AG04450 (cell line): ENCODE data around the gene NFKBIE. TPM values are rescaled to one million over a fixed set of nuclear protein-coding genes. Genes with fewer than 3 reads are reported as not detected.

Experiments
- CTCF ChIA-PET: fragments of 300-600, 350-600 bp; formaldehyde crosslinking; extraction: SDS; loops from one replicate; lab custom pipeline; 2022; ENCODE audit warnings: antibody characterized with exemption, inconsistent platforms; lab: Charles Lee
- POLR2A ChIA-PET: fragments of 350-600 bp; formaldehyde crosslinking; extraction: SDS; loops from one replicate; lab custom pipeline; 2021; ENCODE audit warnings: antibody characterized with exemption, inconsistent platforms; lab: Yijun Ruan, JAX
- DNase-seq: peaks from one replicate; pipeline ENCODE4 v3.0.0-alpha.2; 2011; ENCODE audit warnings: low read depth, low spot score
- H3K27ac ChIP-seq: one replicate; pipeline ENCODE4 v1.5.1; 2012; ENCODE audit warnings: low read depth, low read length, control low read depth
- H3K27me3 ChIP-seq: one replicate; pipeline ENCODE4 v1.6.0; 2012; ENCODE audit warnings: low read length; ENCODE audit not compliant: control insufficient read depth, insufficient read depth
- H3K4me3 ChIP-seq: 2 replicates; pipeline ENCODE4 v1.5.1; 2011; ENCODE audit warnings: mild to moderate bottlenecking, low read depth, low read length, control low read depth
- H3K9me3 ChIP-seq: 2 replicates; pipeline ENCODE4 v1.5.1; 2012; ENCODE audit warnings: low read length; ENCODE audit not compliant: control insufficient read depth, insufficient read depth
- CTCF ChIP-seq: IDR thresholded peaks from 2 replicates; pipeline ENCODE4 v1.5.1; 2011; ENCODE audit warnings: low read depth, low read length, control low read depth, inconsistent platforms
- polyA plus RNA-seq: library from polyadenylated mRNA; depleted of rRNA; stranded (reverse); fragments of >200 nt; gene quantifications from 2 replicates; pipeline ENCODE4 v1.2.3, GENCODE V29; 2011

Gene NFKBIE
- polyA plus RNA-seq, 1 experiment = 13.7 TPM

GRCh38 chr6:44272999-44273566, 7.7 kb upstream of the NFKBIE start:
- TF ChIP-seq CTCF = no peak
- no peak for DNase-seq
- CTCF ChIA-PET = no interaction called here
- POLR2A ChIA-PET = no interaction called here
- Histone ChIP-seq H3K27me3 (peaks cover 79% of the 10 kb centered on the region), H3K27ac (no peak overlapping the region), H3K4me3 (no peak overlapping the region), H3K9me3 (peaks cover 5% of the 10 kb centered on the region; the same call in 1 of the 2 replicates)

GRCh38 chr6:44272529-44272928, 7.2 kb upstream of the NFKBIE start:
- H3K9me3 ChIP-seq = peaks cover 5% of the 10 kb centered on the region; the same call in 1 of the 2 replicates
- H3K27me3 ChIP-seq = peaks cover 75% of the 10 kb centered on the region
- H3K27ac ChIP-seq = no peak overlapping the region
- ChIA-PET POLR2A (no interaction called here), CTCF (no interaction called here)
- no peak for DNase-seq
- H3K4me3 ChIP-seq = no peak overlapping the region
- no peak for TF ChIP-seq CTCF

GRCh38 chr6:44271914-44272313, 6.6 kb upstream of the NFKBIE start:
- no peak for DNase-seq
- peaks cover 71% of the 10 kb centered on the region for H3K27me3 ChIP-seq
- CTCF ChIA-PET = no interaction called here
- peaks cover 5% of the 10 kb centered on the region; the same call in 1 of the 2 replicates for H3K9me3 ChIP-seq
- H3K4me3 ChIP-seq = no peak overlapping the region
- no peak overlapping the region for H3K27ac ChIP-seq
- POLR2A ChIA-PET = no interaction called here
- TF ChIP-seq CTCF = no peak

- peaks cover 65% of the 10 kb centered on the region for H3K27me3 ChIP-seq
- no peak for DNase-seq
These were observed 6.0 kb upstream of the NFKBIE start for GRCh38 chr6:44271406-44271723.

More at GRCh38 chr6:44271406-44271723, 6.0 kb upstream of the NFKBIE start:
- Histone ChIP-seq H3K4me3 (no peak overlapping the region), H3K9me3 (peaks cover 5% of the 10 kb centered on the region; the same call in 1 of the 2 replicates), H3K27ac (no peak overlapping the region)
- ChIA-PET CTCF (interaction anchor here (6.0 kb wide), 1 partner anchor 67 kb away, joined by 93 read pairs; no protein-coding TSS in a partner anchor), POLR2A (no interaction called here)
- TF ChIP-seq CTCF = no peak
